Measurements from ENCODE around the gene ZSWIM8.

The ZSWIM8 gene

GRCh38 chr10:73812657-73813056 is 27.3 kb downstream of the ZSWIM8 start:
- Histone ChIP-seq H3K36me3 (ENCODE audit: control insufficient read depth in 5 of 5, insufficient read depth in 5 of 5, low read length in 5 of 5) (peaks cover 3 to 56% (median 39%) of the 10 kb centered on the region in 5 donors), H3K4me3 (ENCODE audit: low read depth in 1 of 5, low read length in 5 of 5) (no peak overlapping the region), H3K4me1 (ENCODE audit: control insufficient read depth in 5 of 5, insufficient read depth in 5 of 5, low read length in 5 of 5) (peaks cover 0 to 35% (median 27%) of the 10 kb centered on the region in 5 donors), H3K27ac (ENCODE audit: low read depth, low read length) (no peak overlapping the region), H3K9ac (ENCODE audit: low read length in 5 of 5) (no peak overlapping the region), H3K9me3 (ENCODE audit: control insufficient read depth in 5 of 5, low read length in 5 of 5) (no peaks in the 10 kb centered on the region), H3K27me3 (ENCODE audit: control insufficient read depth in 5 of 5, insufficient read depth in 4 of 5, low read length in 5 of 5) (no peaks in the 10 kb centered on the region)

GRCh38 chr10:73813333-73813732 is 27.9 kb downstream of the ZSWIM8 start:
- H3K36me3 ChIP-seq (ENCODE audit: control insufficient read depth in 5 of 5, insufficient read depth in 5 of 5, low read length in 5 of 5): peaks cover 3 to 56% (median 33%) of the 10 kb centered on the region in 5 donors
- H3K4me1 ChIP-seq (ENCODE audit: control insufficient read depth in 5 of 5, insufficient read depth in 5 of 5, low read length in 5 of 5): peaks cover 0 to 35% (median 29%) of the 10 kb centered on the region in 5 donors
- no peak overlapping the region for H3K9ac ChIP-seq (ENCODE audit: low read length in 5 of 5)
- no peaks in the 10 kb centered on the region for H3K27me3 ChIP-seq (ENCODE audit: control insufficient read depth in 5 of 5, insufficient read depth in 4 of 5, low read length in 5 of 5)
- H3K27ac ChIP-seq (ENCODE audit: low read depth, low read length): no peak overlapping the region
- no peak overlapping the region for H3K4me3 ChIP-seq (ENCODE audit: low read depth in 1 of 5, low read length in 5 of 5)
- no peaks in the 10 kb centered on the region for H3K9me3 ChIP-seq (ENCODE audit: control insufficient read depth in 5 of 5, low read length in 5 of 5)

DNA sequence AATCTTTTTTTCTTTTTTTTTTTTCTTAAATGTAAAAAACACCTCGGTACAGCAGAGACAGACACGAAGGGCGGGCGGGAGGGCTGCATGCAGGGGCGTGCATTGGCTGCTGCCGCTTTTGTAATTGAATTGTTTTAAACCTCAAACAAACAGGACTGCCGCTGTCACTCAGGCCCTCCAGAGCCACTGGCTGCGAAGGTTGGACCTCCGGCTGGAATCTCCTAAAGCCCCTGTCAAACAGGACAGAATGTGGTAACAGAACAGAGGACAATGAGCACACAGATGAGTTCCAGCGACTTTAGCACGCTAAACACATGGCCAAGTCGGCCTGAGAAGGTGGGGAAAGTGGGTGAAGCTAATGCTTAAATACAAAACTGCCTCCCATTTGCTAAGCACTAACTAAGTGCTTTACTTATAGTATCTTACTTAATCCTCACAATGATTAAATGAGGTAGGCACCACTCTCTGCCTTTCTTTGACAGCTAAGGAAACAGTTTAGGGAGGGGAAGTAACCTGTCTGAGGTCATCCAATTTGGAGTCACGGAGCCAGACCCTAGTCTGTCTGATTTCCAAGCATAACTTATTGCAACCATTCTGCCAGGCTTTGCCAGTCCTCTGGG is 29.0 kb downstream of the ZSWIM8 start:
- H3K27me3 ChIP-seq (ENCODE audit: control insufficient read depth in 5 of 5, insufficient read depth in 4 of 5, low read length in 5 of 5): no peaks in the 10 kb centered on the region
- no peaks in the 10 kb centered on the region for H3K9me3 ChIP-seq (ENCODE audit: control insufficient read depth in 5 of 5, low read length in 5 of 5)
- no peak overlapping the region for H3K4me3 ChIP-seq (ENCODE audit: low read depth in 1 of 5, low read length in 5 of 5)
- H3K27ac ChIP-seq (ENCODE audit: low read depth, low read length): no peak overlapping the region
- peaks cover 3 to 59% (median 34%) of the 10 kb centered on the region in 5 donors for H3K36me3 ChIP-seq (ENCODE audit: control insufficient read depth in 5 of 5, insufficient read depth in 5 of 5, low read length in 5 of 5)
- peaks cover 0 to 38% (median 29%) of the 10 kb centered on the region in 5 donors for H3K4me1 ChIP-seq (ENCODE audit: control insufficient read depth in 5 of 5, insufficient read depth in 5 of 5, low read length in 5 of 5)
- H3K9ac ChIP-seq (ENCODE audit: low read length in 5 of 5): no peak overlapping the region

DNA sequence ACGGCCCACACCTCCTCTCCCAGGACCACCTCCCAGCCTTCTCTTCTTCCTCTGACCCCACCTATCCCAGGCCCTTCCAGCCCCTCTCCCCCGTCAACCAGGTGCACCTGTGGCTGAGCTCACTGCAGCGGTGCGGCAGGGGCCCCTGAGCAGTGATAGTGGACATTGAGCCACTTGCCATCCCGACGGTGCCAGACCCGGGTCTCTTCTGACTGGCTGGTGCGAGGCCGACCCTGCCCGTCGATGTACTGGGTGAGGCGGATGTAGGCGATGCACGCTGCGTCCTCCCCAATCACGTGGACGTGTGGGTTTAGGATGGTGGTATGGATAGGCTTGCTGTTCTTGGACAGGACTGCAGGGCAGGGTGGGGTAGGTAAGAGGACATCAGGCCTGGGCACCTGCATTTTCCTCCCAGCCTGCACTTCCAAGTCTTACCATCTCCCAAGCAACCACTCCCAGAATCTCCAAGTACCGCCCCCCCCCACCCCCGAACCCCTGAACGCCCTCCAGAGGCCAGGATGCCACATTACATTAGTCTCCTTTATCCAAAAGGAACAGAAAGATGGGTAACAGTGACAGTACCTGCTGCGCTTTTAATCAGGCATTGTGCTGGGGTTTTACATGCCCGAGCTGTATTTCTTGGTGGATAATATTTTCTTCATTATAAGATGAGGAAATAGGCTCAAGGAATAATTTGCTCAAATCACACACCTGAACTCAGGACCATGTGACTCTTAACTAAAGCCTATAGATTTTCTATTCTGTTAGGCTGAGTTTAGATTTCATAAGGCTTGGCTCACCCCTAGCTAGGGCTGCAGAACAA is 29.7 kb downstream of the ZSWIM8 start:
- peaks cover 0 to 31% (median 25%) of the 10 kb centered on the region in 5 donors for H3K4me1 ChIP-seq (ENCODE audit: control insufficient read depth in 5 of 5, insufficient read depth in 5 of 5, low read length in 5 of 5)
- no peaks in the 10 kb centered on the region for H3K9me3 ChIP-seq (ENCODE audit: control insufficient read depth in 5 of 5, low read length in 5 of 5)
- no peak overlapping the region for H3K27ac ChIP-seq (ENCODE audit: low read depth, low read length)
- no peaks in the 10 kb centered on the region for H3K27me3 ChIP-seq (ENCODE audit: control insufficient read depth in 5 of 5, insufficient read depth in 4 of 5, low read length in 5 of 5)
- peaks cover 3 to 66% (median 34%) of the 10 kb centered on the region in 5 donors for H3K36me3 ChIP-seq (ENCODE audit: control insufficient read depth in 5 of 5, insufficient read depth in 5 of 5, low read length in 5 of 5)
- H3K4me3 ChIP-seq (ENCODE audit: low read depth in 1 of 5, low read length in 5 of 5): no peak overlapping the region
- H3K9ac ChIP-seq (ENCODE audit: low read length in 5 of 5): no peak overlapping the region

- Histone ChIP-seq H3K9ac (ENCODE audit: low read length in 5 of 5) (no peak overlapping the region), H3K9me3 (ENCODE audit: control insufficient read depth in 5 of 5, low read length in 5 of 5) (no peaks in the 10 kb centered on the region), H3K4me1 (ENCODE audit: control insufficient read depth in 5 of 5, insufficient read depth in 5 of 5, low read length in 5 of 5) (peaks cover 0 to 25% (median 20%) of the 10 kb centered on the region in 5 donors), H3K27ac (ENCODE audit: low read depth, low read length) (peak overlapping the region; percentile 3), H3K4me3 (ENCODE audit: low read depth in 1 of 5, low read length in 5 of 5) (no peak overlapping the region), H3K36me3 (ENCODE audit: control insufficient read depth in 5 of 5, insufficient read depth in 5 of 5, low read length in 5 of 5) (peaks cover 3 to 66% (median 34%) of the 10 kb centered on the region in 5 donors), H3K27me3 (ENCODE audit: control insufficient read depth in 5 of 5, insufficient read depth in 4 of 5, low read length in 5 of 5) (no peaks in the 10 kb centered on the region)
Measured at GRCh38 chr10:73815719-73816030, 30.3 kb downstream of the ZSWIM8 start.

- no peaks in the 10 kb centered on the region for H3K9me3 ChIP-seq (ENCODE audit: control insufficient read depth in 5 of 5, low read length in 5 of 5)
- H3K9ac ChIP-seq (ENCODE audit: low read length in 5 of 5): no peak overlapping the region
- H3K4me1 ChIP-seq (ENCODE audit: control insufficient read depth in 5 of 5, insufficient read depth in 5 of 5, low read length in 5 of 5): peaks cover 0 to 24% (median 18%) of the 10 kb centered on the region in 5 donors
- H3K36me3 ChIP-seq (ENCODE audit: control insufficient read depth in 5 of 5, insufficient read depth in 5 of 5, low read length in 5 of 5): peaks cover 3 to 77% (median 41%) of the 10 kb centered on the region in 5 donors
- peak overlapping the region; percentile 27 for H3K27ac ChIP-seq (ENCODE audit: low read depth, low read length)
- H3K4me3 ChIP-seq (ENCODE audit: low read depth in 1 of 5, low read length in 5 of 5): no peak overlapping the region
- no peaks in the 10 kb centered on the region for H3K27me3 ChIP-seq (ENCODE audit: control insufficient read depth in 5 of 5, insufficient read depth in 4 of 5, low read length in 5 of 5)
Measured at GRCh38 chr10:73816917-73817729, 31.7 kb downstream of the ZSWIM8 start.

DNA sequence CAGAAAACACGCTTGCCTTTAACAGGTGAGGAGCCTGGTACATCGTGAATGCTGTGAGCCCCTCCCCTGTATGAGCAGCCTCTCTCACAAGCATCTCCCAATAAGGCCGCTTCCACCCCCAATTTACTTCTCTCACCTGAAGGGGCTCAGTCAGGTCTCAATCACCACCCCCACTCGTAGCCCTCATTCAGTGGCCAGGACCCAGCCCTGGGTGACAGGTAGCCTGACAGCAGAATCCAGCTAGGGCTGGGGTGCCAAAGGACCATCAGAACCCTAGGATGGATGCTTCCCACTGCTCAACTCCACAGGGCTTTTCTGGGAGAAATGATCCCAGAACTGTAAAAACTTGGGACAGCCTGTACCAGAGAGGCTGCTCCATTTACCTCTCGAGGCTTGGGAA is 32.4 kb downstream of the ZSWIM8 start:
- Histone ChIP-seq H3K27me3 (ENCODE audit: control insufficient read depth in 5 of 5, insufficient read depth in 4 of 5, low read length in 5 of 5) (no peaks in the 10 kb centered on the region), H3K4me1 (ENCODE audit: control insufficient read depth in 5 of 5, insufficient read depth in 5 of 5, low read length in 5 of 5) (peaks cover 0 to 24% (median 18%) of the 10 kb centered on the region in 5 donors), H3K4me3 (ENCODE audit: low read depth in 1 of 5, low read length in 5 of 5) (no peak overlapping the region), H3K9me3 (ENCODE audit: control insufficient read depth in 5 of 5, low read length in 5 of 5) (no peaks in the 10 kb centered on the region), H3K9ac (ENCODE audit: low read length in 5 of 5) (no peak overlapping the region), H3K27ac (ENCODE audit: low read depth, low read length) (no peak overlapping the region), H3K36me3 (ENCODE audit: control insufficient read depth in 5 of 5, insufficient read depth in 5 of 5, low read length in 5 of 5) (peaks cover 3 to 75% (median 41%) of the 10 kb centered on the region in 5 donors)

DNA sequence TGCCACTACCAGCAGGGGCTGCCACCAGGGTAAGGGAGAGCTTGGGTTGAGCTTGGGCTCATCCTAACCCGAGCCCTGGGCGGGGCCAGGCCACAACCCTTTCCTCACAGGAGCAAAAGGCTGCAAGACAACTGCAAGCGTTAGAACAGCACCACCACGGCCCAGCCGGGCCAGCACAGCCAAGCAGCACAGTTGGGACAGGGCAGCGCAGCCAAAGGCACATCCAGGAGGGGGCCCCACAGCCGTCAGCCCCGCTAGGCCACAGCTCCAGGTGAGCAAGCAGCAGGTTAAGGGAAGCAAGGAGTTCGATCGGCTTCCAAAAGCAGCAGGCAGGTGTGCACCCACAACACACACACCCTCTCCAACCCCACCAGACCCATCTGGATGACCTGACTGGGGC is 33.0 kb downstream of the ZSWIM8 start:
- peaks cover 3 to 74% (median 40%) of the 10 kb centered on the region in 5 donors for H3K36me3 ChIP-seq (ENCODE audit: control insufficient read depth in 5 of 5, insufficient read depth in 5 of 5, low read length in 5 of 5)
- peaks cover 0 to 24% (median 18%) of the 10 kb centered on the region in 5 donors for H3K4me1 ChIP-seq (ENCODE audit: control insufficient read depth in 5 of 5, insufficient read depth in 5 of 5, low read length in 5 of 5)
- no peak overlapping the region for H3K9ac ChIP-seq (ENCODE audit: low read length in 5 of 5)

DNA sequence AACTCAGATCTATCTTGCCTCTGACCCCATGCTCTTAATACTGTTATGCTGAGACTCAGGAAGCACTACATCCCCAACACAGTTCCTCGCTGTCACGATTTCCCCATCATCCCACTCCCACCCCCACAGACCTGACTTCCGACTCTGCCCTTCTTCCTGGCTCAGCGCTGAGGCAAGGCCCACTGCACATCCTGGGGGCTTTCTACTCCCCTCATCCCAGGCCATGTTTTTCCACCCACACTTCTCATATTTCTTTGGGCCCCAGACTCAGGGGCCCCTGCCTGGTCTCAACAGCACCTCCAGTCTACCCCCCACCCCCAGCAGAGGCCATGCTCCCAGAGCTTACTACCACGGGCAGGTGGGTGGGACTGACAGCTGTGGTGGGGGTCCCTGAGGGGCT is 33.7 kb downstream of the ZSWIM8 start:
- H3K9me3 ChIP-seq (ENCODE audit: control insufficient read depth in 5 of 5, low read length in 5 of 5): no peaks in the 10 kb centered on the region
- H3K4me3 ChIP-seq (ENCODE audit: low read depth in 1 of 5, low read length in 5 of 5): no peak overlapping the region
- peaks cover 0 to 24% (median 18%) of the 10 kb centered on the region in 5 donors for H3K4me1 ChIP-seq (ENCODE audit: control insufficient read depth in 5 of 5, insufficient read depth in 5 of 5, low read length in 5 of 5)
- no peaks in the 10 kb centered on the region for H3K27me3 ChIP-seq (ENCODE audit: control insufficient read depth in 5 of 5, insufficient read depth in 4 of 5, low read length in 5 of 5)
- peak overlapping the region in 1 of 5 donors; percentile 12 for H3K9ac ChIP-seq (ENCODE audit: low read length in 5 of 5)
- no peak overlapping the region for H3K27ac ChIP-seq (ENCODE audit: low read depth, low read length)
- H3K36me3 ChIP-seq (ENCODE audit: control insufficient read depth in 5 of 5, insufficient read depth in 5 of 5, low read length in 5 of 5): peaks cover 3 to 74% (median 41%) of the 10 kb centered on the region in 5 donors

More for the DNA sequence above, 33.0 kb downstream of the ZSWIM8 start:
- H3K4me3 ChIP-seq (ENCODE audit: low read depth in 1 of 5, low read length in 5 of 5): no peak overlapping the region
- H3K27ac ChIP-seq (ENCODE audit: low read depth, low read length): no peak overlapping the region
- no peaks in the 10 kb centered on the region for H3K27me3 ChIP-seq (ENCODE audit: control insufficient read depth in 5 of 5, insufficient read depth in 4 of 5, low read length in 5 of 5)
- H3K9me3 ChIP-seq (ENCODE audit: control insufficient read depth in 5 of 5, low read length in 5 of 5): no peaks in the 10 kb centered on the region

All from subcutaneous abdominal adipose tissue (tissue), 5 donors.